NCI-H1092 treated with DMSO at 0.1 percent for 48 hours (cell line): Measurements from ENCODE around the gene PCDHGB4.
"Not testable (repeated sequence)": the region's sequence is repeated elsewhere in the genome, so short reads cannot be mapped to it uniquely, and the experiment has no call there.

ENCODE experiments used
- DNase-seq: peaks from one replicate; lab custom pipeline; 2025; lab: John Stamatoyannopoulos, UW

The PCDHGB4 gene

DNA sequence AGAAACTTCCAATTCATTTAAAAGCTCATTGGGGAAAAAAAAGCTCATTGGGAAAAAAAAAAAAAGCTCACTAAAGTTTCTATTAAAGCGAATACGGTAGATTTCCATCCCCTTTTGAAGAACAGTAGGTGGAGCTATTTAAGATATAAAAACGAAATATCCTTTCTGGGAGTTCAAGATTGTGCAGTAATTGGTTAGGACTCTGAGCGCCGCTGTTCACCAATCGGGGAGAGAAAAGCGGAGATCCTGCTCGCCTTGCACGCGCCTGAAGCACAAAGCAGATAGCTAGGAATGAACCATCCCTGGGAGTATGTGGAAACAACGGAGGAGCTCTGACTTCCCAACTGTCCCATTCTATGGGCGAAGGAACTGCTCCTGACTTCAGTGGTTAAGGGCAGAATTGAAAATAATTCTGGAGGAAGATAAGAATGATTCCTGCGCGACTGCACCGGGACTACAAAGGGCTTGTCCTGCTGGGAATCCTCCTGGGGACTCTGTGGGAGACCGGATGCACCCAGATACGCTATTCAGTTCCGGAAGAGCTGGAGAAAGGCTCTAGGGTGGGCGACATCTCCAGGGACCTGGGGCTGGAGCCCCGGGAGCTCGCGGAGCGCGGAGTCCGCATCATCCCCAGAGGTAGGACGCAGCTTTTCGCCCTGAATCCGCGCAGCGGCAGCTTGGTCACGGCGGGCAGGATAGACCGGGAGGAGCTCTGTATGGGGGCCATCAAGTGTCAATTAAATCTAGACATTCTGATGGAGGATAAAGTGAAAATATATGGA, 43.0 kb downstream of the PCDHGB4 start, which contains the start of gene PCDHGA12:
Gene PCDHGA12, plus strand, starts transcription at position 176 of the 782 bp plus-strand sequence. Its CDS starts 253 bp downstream, at position 429.
- no peak for DNase-seq

DNA sequence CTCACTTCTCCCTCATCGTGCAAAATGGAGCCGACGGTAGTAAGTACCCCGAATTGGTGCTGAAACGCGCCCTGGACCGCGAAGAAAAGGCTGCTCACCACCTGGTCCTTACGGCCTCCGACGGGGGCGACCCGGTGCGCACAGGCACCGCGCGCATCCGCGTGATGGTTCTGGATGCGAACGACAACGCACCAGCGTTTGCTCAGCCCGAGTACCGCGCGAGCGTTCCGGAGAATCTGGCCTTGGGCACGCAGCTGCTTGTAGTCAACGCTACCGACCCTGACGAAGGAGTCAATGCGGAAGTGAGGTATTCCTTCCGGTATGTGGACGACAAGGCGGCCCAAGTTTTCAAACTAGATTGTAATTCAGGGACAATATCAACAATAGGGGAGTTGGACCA, 43.8 kb downstream of the PCDHGB4 start:
- no peak for DNase-seq

DNA sequence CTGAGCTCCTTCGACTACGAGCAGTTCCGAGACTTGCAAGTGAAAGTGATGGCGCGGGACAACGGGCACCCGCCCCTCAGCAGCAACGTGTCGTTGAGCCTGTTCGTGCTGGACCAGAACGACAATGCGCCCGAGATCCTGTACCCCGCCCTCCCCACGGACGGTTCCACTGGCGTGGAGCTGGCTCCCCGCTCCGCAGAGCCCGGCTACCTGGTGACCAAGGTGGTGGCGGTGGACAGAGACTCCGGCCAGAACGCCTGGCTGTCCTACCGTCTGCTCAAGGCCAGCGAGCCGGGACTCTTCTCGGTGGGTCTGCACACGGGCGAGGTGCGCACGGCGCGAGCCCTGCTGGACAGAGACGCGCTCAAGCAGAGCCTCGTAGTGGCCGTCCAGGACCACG, 44.8 kb downstream of the PCDHGB4 start:
- DNase-seq = not testable (repeated sequence)

DNA sequence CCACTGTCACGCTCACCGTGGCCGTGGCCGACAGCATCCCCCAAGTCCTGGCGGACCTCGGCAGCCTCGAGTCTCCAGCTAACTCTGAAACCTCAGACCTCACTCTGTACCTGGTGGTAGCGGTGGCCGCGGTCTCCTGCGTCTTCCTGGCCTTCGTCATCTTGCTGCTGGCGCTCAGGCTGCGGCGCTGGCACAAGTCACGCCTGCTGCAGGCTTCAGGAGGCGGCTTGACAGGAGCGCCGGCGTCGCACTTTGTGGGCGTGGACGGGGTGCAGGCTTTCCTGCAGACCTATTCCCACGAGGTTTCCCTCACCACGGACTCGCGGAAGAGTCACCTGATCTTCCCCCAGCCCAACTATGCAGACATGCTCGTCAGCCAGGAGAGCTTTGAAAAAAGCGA, 45.2 kb downstream of the PCDHGB4 start:
- not testable (repeated sequence) for DNase-seq

DNA sequence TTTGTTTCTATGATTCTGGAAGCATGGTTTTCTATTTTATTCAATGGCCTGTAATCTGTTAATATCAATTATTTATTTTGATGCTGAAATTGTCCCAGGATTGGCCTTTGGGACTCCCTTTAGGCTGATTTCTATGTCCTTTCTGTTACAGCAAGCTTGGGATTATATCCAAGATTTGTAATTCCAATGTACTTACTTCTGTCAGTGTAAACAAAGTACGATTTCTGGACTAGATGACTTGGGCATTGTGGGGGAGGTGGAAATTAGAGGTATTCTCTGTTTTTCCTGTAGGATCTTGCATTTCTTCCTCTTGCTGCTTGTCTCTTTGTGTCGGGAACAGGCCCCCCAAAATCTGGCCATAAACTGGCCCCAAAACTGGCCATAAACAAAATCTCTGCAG, 46.5 kb downstream of the PCDHGB4 start:
- DNase-seq = no peak

DNA sequence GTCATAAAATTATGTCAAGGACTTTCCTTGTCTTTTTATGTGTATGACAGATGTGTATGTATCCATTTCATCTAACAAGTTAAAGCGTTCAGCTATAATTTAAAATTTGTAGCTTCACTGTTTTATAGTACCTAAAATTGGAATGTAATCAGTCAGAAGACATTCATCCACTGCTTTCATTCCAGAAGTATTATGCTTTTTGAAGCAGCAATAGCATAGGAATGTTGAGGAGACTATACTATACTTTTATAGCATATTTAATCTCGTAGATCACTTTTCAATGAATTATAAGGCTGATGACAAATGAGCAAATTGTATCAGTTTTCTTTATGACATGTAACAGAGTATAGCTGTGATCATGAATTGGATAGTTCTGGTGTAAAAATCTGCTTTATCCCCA, 49.7 kb downstream of the PCDHGB4 start:
- no peak for DNase-seq

DNA sequence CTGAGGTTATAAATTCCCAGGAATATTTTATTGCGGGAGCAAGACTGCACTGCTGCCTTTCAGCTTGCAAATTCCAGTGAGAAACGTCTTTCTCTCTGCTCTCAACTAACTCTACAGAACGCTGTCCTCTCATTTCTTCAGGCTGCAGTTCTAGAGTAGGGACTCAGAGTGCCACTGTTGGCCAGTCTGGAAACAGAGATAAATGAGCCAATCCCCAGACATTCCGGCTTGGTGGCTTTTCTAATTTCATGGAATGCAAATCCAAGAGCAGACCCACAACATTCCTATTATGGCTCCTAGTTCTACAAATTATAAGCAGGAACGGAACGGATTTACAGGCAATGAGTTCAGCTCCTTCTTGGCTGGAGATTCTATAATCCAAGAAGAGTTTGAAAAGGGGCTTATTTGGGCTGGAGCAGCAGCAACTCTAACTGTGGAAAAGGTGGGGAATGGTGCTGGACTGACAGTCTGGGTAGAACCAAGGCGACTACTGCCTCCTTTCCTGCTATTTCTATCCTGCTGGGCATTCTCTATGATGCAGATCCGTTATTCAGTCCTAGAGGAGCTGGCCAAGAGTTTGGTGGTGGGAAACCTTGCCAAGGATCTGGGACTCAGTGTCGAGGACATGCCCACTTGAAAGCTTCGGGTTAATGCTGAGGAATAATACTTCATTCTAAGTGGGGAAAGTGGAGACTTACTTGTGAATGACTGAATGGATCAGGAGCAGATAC, 52.1 kb downstream of the PCDHGB4 start:
- DNase-seq = no peak
